ENCODE data around the gene MYLK.

MYLK gene

DNA sequence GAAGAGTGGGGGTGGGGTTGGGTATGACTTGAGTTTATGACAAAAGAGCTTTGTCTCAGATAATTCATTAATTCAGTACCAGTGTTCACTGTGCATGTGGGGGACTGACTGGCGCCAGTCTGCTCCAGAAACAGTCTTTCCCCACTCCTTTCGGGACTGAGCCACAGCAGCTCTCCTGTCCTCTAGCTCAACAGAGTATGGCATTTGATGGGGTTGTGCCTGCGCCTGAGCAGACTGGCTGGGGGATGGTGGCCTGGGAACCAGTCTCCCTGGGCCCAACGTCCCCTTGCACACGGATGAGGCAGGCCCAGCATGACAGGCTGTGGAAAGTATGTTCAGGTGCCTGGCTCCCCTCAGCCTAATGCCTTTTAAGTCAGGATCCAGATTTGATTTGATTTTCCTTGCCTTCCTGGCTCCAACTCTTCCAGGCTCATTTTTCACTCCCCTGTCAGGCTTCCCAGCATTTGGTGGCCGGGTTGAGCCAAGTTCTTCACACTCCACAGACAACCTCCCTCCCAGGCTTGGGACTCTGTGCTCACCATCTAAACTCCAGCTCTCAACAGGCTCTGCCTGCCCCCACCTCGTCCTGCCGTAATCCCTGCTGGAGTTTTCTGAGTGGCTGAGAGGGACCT is 105.0 kb downstream of the MYLK start:
- FAIRE-seq = no peak
- DNase-seq (ENCODE audit: insufficient read length, low spot score) = no peak

DNA sequence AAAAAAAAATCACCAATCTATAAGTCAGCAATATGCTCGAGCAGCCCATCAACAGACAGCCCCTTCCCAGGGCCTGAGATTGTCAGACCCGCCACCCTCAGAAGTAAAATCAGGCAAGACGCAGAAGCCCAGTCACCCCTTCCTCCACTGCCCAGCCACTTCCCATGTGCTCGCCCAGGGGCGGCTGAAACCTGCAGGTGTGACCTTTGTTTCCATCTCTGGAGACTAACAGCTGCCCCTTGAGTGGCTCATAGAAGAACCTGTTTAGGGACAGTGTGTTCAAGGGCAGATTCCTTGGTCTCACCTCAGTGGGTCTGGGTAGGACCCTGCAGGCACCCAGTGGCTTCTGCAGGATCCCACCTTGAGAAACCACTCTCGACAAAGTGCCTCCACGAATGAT is 105.6 kb downstream of the MYLK start:
- FAIRE-seq (no peak), DNase-seq (ENCODE audit: insufficient read length, low spot score) (no peak)

DNA sequence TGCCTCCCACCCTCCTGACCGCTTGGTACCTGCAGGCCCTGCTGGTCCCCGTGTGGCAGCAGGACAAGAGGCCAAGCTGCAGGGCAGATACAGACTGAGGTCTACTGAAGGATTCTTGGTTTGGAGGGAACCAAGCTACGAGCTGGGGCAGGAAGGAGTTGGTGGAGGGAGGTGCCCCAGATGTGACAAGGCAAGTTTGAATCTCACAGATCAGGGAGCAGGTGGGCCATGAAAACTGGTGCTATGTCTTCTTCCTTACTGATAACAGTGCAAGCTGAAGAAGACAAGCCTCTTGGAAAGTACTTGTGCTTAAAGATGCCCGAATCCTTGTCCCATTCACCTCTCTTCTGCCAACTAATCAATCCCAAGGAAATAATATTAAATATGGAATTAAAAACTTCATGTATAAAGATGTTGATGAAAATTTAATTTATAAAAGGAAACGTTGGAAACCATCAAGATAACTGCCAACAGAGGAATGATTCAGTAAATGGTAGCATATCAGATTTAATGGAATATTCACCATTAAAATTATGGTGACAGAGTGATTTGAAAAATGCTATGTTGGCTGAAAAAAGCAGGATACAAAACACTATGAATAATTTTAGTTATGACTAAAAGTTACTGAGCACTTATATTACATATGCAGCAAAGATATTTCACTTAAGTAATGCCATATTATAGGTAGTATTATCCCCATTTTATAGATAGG is 107.9 kb downstream of the MYLK start:
- DNase-seq (ENCODE audit: insufficient read length, low spot score) (no peak), FAIRE-seq (no peak)

DNA sequence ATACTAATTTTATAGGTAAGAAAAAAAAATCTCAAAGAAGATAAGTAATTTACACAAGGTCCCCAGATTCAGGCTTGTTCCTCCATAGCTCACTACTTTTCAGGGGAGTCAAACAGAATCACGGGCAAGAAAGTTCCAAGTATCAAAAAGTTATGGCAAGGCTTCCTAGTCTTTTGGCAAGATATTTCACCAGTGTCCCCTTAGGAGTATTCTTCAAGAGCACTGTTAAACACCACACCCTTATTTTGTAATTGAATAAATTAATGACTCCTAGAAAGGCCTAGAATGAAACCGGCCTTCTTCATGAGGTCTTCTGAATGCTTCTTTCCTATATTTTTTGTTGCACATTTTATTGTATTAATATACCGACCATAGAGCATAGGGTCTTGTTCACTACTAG is 109.7 kb downstream of the MYLK start:
- DNase-seq (ENCODE audit: insufficient read length, low spot score) (no peak), FAIRE-seq (no peak)

DNA sequence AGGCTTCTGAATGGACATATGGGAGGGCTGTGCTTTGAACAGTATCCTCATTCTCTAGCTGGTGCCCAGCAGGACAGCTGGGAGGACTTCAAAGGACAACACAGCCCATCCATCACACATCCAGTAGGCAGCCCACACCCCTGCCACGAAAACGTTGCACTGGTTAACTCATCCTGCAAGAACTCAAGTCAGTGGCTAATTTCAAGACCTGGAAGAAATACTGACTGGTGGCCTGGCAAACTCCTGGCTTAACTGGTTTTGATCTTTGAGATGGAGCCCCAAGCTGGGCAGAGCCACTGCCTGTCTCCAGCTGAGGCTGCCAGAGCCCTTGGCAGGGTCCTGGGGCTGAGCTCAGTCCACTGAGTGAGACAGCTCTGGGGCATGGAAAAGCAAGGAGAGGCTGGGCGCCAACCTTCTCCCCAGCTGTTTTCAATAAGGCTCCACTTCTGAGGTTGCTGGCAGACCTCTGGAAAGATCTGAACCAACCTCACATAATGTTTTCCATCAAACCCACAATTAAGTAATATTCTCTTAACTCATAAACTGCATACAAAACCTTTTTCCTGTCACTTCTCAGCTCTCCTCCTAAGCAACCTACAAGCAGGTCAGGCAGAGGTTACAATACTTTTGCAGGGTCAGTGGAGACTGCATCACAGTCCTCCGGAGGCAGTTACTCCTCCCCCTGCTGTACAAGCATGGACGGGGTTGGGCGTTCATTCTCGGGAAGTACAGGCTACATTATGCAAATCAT is 110.3 kb downstream of the MYLK start:
- no peak for FAIRE-seq
- no peak for DNase-seq (ENCODE audit: insufficient read length, low spot score)

DNA sequence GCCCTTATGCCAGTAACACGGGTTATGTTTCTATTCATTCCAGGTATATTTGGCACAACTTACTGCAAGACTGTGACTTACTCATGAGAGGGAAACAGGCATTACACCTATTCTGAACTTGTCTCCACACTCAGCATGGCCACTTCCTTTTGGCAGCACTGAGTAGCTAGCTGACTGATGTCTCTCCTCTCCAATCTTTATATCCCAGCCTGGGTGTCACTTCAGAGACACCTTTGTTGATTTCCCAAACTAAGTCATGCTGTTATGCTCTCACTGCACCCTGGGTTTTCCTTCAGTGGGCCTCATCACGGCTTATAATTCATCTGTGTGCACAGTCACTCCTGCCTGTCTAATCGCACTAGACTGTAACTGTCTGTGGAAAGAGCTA is 114.8 kb downstream of the MYLK start:
- FAIRE-seq = peak; percentile 52
- DNase-seq (ENCODE audit: insufficient read length, low spot score) = no peak

DNA sequence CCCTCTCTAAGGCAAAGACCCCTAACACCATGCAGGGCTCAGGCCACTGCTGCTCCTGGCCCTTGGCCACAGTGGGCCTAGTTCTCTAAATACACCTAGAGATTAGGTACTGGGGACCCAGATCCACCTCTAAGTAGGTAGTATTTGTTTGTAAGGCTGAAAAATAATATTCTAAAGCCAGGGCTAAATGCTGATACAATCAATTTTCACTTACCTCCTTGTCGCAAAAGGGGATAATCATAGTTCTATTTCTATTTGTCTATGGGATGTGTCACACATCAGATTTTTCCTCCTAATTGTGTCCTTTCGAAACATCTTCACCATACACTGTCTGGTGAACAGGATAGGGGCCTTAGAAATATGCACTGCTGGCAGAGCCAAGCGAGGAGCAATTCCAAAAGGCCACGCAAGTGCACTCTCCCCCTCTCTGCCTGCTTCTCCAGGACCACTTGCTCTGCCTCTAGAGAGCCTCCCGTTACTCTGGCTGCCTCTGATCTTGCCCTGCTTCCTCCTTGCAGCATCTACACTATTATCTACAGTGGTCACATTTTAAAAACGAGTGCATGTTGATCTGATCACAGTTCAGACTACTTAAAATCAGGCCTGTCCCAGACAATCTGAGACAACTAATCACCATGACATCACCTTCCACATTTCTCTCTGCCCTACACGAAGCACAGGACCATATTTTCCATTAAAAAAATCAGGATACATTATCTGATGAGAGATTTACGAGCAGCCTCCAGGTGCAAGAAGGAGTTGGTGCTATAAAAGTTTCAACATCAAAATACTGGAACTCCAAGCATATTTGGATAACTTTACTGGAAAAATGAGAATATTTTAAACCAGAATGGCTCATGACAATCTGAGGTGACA is 115.4 kb downstream of the MYLK start:
- FAIRE-seq (peak; percentile 51), DNase-seq (ENCODE audit: insufficient read length, low spot score) (no peak)

DNA sequence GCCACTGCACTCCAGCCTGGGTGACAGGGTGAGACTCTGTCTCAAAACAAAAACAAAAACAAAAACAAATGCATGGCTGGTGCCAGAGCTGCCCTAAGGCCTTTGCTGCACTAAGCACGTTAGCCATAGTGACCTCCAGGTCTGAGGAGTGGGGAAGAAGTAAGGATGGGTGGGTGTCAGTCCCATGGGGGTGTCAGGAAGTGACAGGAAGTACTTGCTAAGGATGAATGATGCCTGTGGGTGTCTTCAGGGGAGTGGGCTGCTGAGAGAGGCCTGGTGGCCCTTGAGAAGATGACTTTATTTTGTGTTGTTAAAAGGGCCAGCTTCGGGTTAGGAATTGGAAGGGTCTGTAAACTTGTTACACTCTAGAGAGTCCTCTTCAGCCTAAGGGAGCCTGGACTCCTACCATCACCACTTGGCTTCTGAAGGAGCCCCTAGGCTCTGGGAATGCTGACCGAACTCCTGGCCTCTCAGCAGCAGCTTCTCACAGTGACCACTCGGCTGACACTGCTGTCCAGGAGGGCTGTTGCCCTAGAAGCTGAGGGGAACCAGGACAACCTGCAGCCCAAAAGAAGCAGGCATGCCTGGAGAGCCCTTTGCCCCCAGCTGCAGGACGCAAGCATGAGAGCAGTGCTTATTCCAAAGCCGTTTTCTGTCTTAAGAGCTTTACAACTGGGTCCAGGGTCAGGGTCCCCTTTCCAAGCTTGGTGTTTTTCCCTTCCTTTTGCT is 116.4 kb downstream of the MYLK start:
- no peak for DNase-seq (ENCODE audit: insufficient read length, low spot score)
- no peak for FAIRE-seq

DNA sequence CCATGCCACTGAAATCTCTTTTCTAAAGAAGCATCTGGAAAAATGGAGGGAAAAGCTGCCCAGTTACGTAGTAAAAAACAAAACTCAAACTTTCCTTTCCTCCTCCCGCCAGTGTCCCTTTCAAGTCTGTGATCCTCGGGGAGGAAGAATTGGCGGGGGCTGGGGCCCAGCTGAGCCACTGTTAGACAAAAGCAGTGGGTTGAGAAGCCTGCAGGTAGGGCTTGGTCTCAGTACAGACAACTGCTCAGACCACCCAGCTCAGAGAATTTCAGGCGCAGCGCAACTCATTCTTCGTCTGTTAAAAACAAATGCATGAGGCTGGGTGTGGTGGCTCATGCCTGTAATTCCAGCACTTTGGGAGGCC is 117.1 kb downstream of the MYLK start:
- DNase-seq (ENCODE audit: insufficient read length, low spot score) = no peak
- no peak for FAIRE-seq

DNA sequence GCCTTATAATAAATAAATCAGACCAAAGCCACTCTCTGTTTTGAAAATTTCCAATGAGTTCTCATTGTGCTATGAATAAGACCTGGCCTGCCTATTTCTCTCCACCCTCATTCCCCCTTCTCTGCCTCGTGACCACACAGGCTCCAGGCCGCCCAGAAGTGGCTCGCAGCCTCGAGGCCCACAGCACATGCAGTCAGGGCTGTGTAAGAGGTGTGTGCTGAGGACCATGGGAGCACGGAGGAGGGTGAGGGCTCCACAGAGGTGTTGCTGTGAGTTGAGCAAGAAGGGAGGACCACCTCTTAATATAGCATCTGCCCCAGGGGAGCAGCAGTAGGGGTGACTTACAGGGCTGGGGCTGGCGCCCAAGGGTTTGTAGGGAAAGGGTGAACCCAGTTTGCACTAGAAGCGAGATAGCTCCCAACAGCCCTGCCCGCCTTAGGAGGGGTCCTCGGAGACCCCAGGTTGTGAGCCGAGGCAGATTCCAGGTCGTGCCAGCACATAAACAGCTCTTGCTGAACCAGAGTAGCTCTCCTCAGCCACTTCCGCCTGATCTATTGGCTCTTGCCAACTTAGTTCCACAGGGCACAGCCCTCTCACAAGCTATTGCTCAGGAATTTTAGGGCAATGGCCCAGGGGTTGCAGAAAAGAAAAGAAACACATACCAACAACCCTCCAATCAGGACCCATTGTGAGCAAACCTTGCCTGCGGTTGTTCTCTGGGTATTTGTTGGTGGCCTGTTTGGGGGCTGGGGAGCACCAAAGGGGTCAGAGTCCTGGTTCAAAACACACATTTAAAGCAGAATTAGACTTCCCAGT is 117.7 kb downstream of the MYLK start:
- no peak for DNase-seq (ENCODE audit: insufficient read length, low spot score)

DNA sequence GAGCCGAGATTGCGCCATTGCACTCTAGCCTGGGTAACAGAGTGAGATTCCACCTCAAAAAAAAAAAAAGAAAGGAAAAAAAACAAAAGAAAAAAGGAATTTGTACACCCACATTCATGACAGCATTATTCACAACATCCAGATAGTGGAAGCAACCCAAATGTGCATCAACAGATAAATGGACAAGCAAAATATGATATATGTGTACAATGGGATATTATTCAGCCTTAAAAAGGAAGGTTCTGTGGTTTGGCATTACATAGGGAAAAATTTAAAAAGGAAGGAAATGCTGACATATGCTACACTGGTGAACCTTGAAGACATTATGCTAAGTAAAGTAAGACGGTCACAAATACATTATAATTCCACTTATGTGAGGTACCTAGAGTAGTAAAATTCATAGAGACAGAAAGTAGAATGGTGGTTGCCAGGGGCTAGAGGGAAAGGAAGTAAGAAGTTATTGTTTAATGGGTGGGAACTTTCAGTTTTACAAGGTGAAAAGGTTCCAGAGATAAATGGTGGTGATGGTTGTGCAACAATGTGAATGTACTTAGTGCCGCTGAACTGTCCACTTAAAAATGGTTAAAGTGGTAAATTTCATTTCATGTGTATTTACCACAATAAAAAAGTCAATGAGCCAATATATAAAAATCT is 118.5 kb downstream of the MYLK start:
- DNase-seq (ENCODE audit: insufficient read length, low spot score) (no peak), FAIRE-seq (no peak)

More for the DNA sequence above, 117.7 kb downstream of the MYLK start:
- FAIRE-seq = no peak

DNA sequence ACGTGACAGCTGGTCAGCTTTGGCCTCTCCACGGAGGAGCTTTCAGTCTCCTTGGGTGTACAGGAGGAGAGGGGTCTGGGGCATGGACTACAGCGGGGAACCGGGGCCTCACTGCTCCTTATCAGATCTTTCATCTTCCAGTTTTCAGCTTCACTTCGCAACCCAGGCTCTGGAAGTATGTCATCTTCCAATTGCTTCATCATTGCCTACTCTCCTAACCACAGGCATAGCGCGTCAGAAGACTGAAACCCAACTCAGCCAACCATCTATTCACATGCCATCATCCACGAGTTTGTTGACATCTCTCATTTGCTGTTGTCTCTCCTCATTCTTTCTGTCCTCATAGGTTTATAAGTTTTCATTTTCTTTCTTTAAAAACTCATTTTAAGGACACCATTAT is 119.5 kb downstream of the MYLK start:
- FAIRE-seq = peak; percentile 48
- DNase-seq (ENCODE audit: insufficient read length, low spot score) = no peak

DNA sequence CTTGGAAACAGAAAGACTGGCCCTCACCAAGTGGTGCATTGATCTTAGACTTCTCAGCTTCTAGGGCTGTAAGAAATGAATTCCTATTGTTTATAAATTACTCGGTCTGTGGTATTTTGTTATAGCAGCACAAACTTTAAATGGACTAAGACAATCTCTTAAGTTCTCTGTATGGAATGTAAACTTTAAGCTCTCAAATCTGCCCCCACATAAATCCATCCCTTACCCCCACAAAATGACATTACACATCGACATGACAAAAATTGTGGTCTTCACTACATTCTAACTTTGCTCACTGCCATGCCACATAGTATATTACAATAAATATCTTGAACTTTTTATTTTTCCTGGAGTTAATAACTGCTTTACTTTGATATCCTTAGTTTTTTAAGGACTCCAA is 121.3 kb downstream of the MYLK start:
- DNase-seq (ENCODE audit: insufficient read length, low spot score) (no peak), FAIRE-seq (no peak)

DNA sequence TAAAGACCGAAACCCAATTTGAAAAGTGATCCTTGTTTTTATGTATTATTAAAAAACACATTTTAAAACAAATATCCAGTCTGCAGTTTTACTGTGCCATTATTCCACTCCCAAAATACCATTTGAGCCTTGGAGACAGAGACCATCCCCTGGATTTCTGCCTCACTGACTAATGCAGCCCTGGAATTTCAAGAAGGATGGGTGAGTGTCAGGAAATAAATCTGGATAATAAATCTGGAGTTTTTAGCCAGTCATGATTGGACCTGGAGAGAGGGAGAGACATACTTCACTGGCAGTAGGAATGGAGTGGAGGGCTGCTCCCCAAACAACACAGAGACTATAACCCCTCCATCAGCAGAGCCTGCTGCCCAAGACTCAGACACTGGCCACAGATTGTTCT is 123.3 kb downstream of the MYLK start:
- DNase-seq (ENCODE audit: insufficient read length, low spot score) (no peak), FAIRE-seq (no peak)

DNA sequence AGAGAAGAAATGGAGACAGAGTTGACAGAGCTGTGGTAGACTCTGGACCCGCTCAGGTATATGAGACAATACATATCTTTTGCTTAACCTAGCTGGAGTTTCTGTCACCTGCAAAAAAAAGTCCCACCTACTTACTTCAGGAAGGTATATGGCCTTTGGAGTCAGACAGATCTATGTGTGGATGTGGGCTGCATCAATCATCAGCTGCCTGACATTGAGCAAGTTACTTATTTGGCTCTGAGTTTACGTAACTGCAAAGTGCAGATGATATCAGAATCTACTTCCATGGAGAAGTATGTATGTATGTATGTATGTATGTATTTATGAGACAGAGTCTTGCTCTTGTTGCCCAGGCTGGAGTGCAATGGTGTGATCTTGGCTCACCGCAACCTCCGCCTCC is 124.3 kb downstream of the MYLK start:
- peak; percentile 16 for FAIRE-seq
- no peak for DNase-seq (ENCODE audit: insufficient read length, low spot score)

DNA sequence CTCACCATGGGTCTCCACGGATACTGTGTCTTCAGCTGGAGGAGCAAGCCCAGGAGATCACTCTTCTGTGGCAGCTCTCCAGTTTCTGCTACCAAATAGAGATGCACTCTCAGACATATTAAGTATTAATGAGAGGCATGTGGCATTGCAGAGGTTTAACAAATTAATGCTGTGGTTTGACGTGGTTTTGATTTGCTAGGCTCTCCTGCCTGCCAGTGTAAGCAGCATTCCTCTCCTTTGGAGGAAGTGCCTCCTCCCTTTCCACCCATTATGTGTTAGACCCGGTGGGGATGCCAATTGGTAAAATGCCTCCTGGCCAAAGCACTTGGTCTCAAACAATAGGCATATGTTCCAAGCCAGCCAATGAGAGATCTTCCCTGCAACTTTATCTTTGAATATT is 124.8 kb downstream of the MYLK start:
- DNase-seq (ENCODE audit: insufficient read length, low spot score) (no peak), FAIRE-seq (no peak)

DNA sequence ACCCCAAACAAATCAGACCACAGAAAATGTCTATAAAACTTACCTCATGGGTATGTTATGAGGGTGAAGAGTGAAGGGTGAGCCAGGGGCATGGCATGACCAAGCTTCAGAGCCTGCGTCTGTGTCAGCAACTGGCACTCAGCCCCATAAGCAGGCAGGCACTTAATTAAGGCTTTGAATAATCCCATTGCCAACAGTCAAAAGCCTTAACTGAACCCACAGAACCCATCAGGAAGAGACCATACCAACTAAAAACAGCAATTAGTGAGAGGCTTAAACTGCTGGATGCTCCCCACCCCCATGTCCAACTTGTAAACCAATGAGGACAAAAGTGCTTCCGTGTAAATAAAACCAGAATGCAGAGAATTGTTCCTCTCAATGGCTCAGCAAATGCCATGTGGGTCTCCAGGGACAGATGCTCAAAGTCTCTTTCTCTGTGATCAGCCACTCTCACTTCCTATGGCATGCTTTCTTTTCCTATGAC is 126.0 kb downstream of the MYLK start:
- DNase-seq (ENCODE audit: insufficient read length, low spot score) (peak; percentile 71), FAIRE-seq (no peak)

DNA sequence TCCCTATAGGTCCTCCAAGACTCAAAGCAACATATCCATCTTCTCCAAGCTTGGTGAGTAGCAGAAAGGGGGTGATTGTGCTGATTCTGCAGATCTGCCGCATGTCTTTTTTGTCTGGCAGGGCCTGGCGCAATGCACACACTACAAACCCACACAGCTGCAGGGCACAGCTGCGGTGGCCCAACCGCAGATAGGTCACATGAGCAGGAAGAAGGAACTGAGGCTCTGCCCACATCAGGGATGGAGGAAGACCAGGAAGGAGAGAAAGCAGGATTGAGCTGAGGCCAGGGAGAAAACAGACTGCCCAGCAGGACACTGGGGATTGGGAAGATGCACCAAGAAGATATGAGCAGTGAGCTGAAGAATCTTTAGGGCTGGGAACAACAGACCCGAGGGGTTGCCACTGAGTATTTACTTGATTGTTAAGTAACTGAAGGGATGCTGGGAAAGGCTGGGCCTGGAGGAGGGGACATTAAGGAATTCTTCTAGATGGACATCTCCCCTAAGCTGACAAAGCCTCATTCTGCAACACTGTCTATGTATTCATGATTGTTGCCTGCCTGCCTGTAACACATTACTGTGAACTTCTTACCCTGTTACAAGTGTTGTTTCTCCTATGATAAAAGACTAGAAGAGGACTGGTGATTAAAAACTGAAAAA is 126.7 kb downstream of the MYLK start:
- FAIRE-seq = no peak
- no peak for DNase-seq (ENCODE audit: insufficient read length, low spot score)

Measured in HTR-8/SVneo (cell line).